HG02610 (cell line): ENCODE measurements around the gene MRPS16.

Experiments
- ATAC-seq: cut with Tn5 transposase; IDR thresholded peaks from one replicate; pipeline ENCODE4 v1.9.1; 2021; ENCODE audit warnings: mild to moderate bottlenecking, moderate library complexity; ENCODE audit not compliant: unreplicated experiment

MRPS16 gene

DNA sequence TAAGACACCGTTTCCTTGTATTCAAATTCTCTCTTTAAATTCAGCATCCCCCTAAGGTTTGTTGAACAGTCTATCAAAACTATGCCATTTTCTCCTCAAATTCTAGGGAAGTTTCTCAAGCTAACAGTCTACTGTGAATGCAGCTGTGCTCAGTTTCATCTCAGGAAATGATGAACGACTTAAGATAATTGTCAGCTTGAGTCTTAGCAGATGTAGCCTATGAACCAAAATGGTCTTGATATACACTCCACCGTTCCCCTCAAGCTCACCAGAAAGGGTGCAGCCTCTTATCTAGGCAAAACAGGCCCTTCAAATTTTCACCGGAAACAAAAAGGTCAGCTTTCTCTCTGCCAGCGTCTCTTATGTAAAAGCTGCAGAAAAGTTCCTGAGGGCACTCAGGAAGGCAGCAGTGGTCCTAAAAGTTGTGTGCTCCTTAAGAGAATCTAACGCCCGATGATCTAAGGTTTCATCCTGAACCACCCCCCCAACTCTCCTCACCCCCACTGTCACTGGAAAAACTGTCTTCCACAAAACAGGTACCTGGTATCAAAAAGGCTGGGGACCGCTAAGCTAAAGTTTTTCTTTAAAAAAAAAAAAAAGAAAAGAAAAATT lies 7.5 kb downstream of the MRPS16 start:
- ATAC-seq = no peak

DNA sequence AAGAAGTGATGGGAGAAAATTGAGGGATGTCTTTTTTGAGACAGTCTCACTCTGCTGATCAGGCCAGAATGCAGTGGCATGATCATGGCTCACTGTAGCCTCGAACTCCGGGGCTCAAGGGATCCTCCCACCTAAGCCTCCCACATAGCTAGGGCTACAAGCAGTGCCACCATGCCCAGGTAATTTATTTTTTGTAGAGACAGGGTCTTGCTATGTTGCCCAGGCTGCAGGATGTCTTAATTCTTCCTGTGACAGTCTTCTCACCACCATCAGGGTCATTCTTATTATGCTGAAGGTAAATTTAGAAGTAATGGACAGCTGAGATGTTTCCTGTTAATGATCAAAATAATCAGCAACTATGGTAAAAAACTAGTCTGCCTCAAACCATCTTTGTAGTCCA lies 12.5 kb downstream of the MRPS16 start:
- no peak for ATAC-seq

DNA sequence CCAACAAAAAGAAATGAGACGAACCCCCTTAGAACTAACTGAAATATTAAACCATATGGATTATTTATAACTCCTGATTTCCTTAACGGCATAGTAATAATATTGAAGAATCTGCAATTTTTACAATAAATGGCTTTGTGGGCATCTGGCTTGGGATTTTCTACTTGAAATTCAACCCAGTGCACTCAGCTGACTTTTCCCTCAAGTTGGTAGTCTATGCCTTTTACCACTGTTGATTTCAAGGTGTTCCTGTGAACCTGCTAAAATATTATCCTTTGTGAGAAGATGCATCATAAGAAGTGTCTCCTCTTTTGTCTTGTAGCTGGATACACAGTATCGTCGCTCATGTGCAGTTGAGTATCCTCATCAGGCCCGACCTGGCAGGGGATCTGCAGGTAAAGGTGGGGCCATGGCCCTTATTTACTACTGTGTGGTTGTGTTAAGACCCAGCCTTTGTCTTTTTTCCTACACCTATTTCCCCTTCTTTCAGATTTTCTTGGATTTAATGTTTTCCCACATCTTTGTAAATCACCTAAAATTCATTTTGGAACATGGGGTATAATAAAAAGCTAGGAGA lies 13.4 kb downstream of the MRPS16 start:
- no peak for ATAC-seq

DNA sequence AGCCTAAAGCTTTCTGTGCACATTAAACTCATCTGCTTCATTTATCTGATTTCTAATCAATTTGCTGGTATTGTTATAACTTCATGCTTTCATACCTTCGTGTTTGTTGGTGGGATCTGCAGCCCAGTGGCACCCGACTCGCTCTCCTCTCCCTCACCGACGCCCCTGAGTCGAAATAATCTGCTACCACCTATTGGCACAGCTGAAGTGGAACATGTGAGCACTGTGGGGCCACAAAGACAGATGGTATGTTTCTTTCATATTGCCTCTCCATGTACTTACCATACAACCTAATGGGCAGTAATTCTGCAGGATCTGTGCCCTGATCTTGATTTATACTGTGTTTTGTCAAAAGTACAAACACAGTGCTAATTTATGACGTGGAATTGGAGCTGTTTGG lies 17.7 kb downstream of the MRPS16 start:
- no peak for ATAC-seq

DNA sequence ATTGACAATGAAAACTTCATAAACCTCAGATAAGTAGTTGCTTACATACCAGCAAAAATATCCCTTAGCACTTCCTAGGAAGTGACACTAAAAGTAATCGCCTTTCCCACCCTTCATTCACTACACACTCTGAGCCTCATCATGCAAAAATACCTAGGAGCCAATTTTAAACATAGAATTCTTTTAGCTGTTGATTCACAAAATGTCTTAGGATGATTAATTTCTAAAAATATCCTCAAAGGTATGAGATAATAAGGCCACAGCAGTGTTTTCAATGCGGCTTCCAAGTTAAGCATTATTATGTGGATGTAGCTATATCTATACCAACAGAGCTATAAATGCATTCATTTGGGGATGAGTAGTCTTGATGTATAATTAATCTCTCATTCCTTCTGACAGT lies 18.6 kb downstream of the MRPS16 start:
- no peak for ATAC-seq

DNA sequence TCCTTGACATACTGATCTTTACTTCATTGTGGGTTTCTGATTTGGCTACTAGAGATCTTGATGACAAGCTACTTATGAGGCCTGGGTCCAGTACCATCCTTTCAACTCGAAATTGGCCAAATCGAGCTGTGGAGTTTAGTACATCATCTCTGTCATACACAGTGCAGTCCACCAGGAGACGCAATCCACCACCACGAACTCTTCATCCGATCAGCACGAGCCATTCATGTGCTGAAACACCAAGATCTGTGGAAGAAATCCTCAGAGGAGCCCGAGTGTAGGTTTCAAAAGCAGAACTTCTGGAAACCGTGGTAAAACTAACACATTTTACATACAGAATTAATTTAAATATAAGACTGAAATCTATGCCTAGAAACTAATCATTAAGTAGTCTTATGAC lies 19.6 kb downstream of the MRPS16 start:
- ATAC-seq = no peak

DNA sequence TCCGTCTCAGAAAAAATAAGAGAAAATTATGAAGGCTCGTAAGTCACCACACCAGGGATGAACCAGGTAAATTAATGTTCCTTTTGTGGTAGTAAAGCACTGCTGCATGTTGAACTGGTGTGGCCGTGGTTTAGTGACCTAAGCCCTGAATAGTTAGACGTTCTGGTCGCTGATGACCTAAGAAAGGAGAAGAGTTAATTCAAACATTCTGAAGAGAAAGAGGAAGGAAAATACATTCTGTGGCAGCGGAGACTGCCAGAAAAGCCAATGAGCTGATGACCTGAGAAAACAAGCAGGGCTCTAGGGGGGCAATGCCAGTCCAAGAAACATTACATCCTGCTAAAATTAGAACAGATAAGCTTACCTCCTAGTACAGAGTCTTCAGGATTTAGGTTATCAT lies 22.9 kb downstream of the MRPS16 start:
- ATAC-seq = no peak

DNA sequence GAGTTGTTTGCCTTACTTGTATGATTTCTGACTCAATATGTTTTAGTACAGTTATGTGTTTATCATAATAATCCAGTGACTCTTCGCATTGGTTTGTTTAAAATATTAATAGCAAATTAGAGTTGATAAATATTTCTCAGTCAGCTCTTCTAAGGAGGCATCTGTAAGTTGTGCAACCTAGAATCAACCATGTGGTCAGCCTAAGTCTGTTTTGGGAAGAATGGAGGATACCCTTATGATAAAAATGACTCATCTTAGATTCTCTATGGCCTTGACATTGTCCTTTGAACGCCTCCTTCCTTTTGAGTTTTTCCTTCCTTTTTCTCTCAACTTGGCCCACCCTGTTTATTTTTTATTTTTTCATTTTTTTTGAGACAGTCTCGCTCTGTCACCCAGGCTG lies 24.2 kb downstream of the MRPS16 start:
- no peak for ATAC-seq

DNA sequence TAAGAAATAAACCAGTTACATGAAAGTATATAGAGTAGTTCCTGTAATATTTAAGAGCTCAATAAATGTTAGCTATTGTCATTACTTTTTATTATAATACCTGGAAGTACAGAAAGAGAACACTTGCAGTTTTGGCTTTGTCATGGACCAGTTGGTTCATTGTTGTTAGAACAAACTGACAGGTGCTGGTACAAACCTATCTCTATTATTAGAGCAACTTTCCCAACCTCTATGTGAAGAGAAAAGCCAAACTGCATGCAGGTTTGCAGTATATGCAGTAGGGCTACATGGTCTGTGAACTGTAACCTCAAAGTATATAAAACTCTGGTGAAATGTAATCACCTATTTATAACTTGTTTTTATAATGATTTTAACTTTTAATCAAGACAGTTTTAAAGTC lies 25.8 kb downstream of the MRPS16 start:
- no peak for ATAC-seq

DNA sequence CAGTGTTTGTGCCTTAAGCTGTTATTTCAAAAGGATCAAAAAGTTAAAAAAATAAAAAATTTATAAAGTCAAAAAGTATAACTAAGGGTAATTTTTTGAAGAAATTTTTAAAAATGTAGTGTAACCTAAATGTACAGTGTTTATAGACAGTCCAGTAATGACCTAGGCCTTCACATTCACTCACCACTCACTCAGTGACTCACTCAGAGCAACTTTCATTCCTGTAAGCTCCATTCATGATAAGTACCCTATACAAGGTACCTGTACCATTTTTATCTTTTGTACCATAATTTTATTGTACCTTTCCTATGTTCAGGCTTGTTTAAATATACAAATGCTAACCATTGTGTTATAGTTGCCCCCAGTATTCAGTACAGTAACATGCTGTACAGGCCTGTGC lies 26.9 kb downstream of the MRPS16 start:
- no peak for ATAC-seq

DNA sequence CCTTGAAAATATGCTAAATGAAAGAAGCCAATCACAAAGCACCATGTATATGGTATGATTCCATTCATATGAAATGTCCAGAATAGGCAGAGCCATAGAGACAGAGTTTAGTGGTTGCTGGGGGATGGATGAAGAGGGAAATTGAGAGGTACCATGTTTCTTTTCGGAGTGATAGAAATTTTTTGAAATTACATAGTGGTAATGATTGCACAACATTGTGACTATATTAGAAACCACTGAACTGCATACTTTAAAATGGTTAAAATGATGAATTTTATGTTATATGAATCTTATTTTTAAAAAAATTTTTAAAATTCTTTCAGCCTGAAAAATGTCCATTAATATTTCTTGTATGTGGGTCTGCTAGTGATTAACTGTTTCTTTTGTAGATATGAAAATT lies 31.5 kb downstream of the MRPS16 start:
- ATAC-seq = no peak

DNA sequence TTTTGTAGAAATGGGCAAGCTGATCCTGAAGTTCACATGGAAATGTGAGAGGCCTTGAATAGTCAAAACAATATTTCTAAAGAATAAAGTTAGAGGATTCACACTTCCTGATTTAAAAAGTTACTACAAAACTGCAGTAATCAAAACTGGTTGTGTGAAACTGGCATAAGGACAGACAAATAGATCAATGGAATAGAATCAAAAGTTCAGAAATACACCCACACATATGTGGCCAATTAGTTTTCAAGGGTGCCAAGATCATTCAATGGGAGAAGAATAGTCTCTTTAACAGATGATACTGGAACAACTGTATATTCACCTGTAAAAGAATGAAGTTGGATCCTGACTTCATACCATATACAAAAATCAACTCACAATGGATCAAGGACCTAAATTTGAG lies 33.1 kb downstream of the MRPS16 start:
- no peak for ATAC-seq

DNA sequence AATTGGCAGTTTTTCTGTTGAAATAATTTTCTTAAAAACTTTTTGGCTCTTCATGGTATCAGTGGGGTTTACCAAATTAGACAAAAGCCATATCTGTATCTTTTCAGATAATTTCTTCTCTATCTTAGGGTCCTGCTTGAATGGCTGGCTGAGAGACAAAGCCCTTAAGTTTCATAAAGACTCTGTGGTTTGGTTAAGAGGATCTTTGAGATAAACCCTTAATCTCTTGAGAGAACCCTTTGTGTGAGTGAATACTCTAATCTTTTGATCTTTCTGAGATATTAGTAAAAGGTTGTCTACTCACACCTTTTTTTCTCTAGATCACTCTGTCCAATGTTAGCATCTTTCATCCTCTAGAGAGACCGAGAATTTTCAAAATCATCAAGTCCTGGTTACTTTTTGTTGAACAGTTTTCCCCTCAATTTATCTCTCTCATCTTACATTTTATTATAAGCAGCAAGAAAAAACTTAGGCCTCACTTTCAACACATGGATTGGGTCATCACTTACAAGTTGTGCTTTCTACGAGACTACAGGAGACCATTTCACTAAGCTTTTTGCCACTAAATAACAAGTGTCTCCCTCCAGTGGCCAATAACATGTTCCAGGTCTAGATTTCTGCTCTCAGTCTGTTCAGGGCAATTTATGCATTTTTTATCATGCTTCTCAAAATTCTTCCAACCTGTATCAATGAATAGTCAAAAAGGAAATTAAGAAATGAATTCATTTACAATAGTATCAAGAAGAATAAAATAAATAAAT lies 33.8 kb downstream of the MRPS16 start:
- no peak for ATAC-seq

DNA sequence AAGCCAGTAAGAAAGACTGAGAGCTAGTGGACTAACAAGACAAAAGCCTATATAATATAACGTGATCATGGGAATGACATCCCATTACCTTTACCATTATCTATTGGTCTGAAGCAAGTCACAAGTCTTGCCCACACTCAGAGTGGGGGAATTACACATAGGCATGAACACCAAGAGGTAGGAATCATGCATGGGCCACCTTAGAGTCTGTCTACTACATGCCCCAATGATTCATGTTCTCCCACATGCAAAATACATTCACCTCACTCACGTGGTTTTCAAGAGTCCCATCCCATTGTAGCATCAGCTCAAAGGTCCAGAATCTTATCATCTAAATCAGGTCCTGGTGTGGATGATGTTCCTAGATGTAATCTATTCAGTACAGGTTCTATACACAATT lies 34.8 kb downstream of the MRPS16 start:
- no peak for ATAC-seq

DNA sequence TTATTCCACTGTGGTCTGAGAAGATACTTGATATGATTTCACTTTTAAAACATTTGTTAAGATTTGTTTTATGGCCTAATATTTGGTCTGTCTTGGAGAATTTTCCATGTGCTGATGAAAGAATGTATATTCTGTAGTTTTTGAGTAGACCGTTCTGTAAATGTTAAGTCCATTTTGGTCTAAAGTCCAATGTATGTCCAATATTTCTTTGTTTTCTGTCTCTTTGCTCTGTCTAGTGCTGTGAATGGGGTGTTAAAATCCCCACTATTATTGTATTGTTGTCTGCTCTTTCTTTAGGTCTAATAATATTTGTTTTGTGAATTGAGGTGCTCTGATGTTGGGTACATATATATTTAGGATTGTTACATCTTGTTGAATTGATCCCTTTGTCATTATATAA lies 36.7 kb downstream of the MRPS16 start:
- no peak for ATAC-seq

DNA sequence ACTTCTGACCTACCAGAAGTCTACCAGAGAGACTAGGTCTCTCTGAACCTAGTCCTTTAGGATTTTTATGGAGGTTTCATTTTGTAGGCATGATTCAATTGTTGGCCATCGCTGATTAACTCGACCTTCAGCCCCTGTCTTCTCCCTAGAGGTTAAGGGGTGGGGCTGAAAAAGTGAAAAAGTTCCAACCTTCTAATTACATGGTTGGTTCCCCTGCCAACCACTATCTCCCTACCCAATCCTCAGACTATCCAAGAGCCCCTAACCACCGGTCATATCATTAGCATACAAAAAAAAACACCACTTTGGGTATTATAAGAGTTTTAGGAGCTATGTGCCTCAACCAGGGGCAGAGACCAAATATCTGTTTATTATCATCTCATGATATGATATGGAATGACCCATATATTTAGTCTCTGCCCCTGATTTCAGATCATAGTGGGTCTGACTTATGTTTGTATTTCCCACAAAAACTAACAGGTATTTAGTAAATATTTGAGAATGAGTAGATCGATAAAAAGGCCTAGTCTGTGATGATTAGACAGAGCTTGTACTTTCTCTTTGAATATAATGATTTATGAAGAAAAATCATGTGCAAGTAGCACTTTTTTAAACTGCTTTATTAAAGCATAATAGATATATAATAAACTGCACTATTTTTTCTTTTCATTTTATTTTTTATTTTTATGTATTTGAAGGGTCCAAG lies 41.2 kb downstream of the MRPS16 start:
- peak; percentile 25 for ATAC-seq

DNA sequence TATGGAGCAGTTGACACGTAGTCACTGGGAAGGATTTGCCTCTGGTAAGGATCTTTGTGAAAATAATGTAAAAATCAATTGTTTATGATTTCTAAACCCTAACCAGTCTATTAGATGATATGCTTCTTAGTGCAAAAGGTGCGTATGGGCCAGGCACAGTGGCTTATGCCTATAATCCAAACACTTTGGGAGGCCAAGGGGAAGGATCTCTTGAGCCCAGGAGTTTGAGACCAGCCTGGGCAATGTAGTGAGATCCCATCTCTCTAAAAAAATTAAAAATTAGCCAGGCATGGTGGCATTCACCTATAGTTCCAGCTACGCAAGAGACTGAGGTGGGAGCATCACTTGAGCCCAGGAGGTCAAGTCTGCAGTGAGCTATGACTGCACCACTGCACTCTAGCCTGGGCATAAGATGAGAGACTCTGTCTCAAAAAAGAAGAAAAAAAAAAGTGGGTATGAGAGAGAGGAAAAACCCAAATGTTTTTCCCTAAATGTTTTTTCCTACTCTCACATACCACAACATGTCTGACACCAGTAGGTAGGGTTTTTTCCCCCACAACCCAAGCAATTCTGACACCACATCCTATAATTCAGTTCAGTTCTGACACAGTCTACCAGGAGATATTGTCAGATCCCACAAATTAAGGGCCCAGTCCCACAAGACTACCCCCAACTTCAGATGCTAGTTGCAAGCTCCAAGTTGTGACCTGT lies 41.9 kb downstream of the MRPS16 start:
- peak; percentile 40 for ATAC-seq

DNA sequence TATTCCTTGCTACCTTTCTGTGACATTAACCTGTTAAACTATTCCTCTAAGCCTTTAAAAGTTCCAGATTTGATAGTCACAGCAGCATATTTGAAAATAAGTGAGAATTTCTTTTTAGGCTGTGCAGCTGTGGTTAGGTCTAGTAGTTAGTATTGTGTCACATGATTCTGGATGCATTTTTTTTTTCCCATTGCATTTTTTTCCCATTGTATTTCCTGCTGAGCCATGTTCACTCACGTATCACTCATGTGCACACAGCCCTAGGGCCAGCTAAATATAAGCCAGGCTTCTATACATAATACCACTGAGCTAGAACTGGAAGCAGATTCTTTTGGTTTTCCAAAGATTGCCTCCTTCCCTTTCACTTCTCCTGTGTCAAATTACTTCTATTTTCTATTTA lies 42.7 kb downstream of the MRPS16 start:
- no peak for ATAC-seq

DNA sequence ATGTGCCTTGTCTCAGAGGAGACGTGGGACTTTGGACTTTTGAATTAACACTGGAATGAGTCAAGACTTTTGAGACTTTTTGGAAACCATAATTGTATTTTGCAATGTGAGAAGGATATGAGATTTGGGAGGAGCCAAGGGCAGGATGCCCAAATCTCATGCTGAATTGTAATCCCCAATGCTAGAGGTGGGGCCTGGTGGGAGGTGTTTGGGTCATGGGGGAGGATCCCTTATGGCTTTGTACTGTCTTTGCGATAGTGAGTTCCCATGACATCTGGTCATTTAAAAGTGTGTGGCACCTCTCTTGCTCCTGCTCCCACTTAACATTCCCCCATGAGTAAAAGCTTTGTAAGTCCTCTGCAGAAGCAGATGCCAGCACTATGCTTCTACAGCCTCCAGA lies 44.6 kb downstream of the MRPS16 start:
- ATAC-seq = no peak

DNA sequence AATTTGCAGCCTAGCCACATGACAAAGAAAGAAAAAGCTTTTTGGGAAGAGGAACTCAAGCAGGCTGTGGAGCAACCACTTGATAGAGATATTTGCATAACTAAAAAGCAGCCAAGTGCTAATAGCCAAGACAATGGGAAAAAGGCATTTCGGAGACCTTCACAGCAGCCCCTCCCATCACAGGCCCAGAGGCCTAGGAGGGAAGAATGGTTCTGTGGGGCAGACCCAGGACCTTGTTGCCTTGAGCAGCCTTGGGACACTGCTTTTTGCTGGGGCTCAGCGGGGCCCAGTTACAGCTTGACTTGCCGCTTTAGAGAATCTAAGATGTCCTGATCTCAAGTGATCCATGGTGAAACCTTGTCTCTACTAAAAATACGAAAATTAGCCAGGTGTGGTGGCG lies 46.1 kb downstream of the MRPS16 start:
- no peak for ATAC-seq

DNA sequence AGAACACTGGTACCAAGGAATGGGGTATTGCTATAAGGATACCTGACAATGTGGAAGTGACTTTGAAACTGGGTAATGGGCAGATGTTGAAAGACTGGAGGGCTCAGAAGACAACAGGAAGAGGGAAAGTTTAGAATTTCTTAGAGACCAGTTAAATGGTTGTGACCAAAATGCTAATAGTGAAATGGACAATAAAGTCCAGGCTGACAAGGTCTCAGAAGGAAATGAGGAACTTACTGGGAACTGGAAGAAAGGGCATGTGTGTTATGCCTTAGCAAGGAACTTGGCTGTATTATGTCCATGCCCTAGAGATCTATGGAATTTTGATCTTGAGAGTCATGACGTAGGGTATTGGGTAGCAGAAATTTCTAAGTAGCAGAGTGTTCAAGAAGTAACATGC lies 46.6 kb downstream of the MRPS16 start:
- no peak for ATAC-seq
